ENCODE measurements around the gene NMUR2.

NMUR2 gene

DNA sequence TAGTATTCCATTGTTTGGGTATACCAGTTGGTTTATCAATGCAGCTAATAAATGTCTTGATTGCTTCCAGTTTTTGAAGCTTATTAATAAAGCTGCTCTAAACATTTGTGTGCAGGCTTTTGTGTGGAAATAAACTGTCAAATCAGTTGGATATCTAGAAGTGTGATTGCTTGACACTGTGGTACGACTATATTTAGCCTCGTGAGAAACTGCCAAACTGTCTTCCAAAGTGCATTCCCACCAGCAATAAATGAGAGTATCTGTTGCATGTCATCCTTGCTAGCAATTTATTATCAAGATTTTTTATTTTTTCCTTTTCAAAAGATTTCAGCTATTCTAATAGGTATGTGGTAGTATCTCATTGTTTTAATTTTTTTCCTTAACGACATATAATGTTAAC, 37.5 kb downstream of the NMUR2 start:
- no peak for DNase-seq

DNA sequence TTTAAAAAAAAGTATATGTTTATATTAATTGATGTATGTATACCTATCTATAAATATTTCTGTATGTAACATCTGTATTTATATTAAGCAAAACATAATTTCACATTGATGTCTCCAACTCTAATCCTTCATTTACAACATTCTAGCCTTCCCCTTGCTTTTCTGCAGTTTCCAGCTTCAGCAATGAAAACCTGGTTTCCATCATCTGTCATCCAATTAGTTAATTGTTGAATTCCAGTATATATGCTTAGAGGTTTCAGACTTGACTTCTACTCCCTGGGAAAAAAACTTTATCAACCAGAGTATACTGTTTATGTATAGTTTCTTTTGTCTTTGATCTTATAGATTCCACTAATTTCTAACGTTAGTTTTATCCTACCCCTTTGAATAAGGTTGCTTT, 38.4 kb downstream of the NMUR2 start:
- DNase-seq: no peak

DNA sequence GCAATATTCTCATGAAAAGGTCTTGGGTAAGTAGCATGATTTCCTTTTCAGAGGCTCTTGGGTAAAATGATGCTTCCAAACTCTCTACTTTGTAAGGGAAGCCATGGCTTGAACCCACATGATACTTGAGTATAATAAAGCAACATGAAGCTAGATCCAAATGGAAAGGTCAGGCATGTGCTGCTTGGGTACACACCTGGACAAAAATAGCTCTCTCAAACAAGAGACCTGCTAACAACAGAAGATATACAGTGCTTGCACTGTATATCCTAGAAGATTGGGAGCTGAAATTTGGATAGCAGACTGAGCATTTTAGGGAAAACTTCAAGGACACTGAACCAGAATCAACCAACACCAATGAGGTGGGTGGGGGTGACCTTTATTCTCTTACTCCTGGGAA, 40.2 kb downstream of the NMUR2 start:
- DNase-seq: no peak

DNA sequence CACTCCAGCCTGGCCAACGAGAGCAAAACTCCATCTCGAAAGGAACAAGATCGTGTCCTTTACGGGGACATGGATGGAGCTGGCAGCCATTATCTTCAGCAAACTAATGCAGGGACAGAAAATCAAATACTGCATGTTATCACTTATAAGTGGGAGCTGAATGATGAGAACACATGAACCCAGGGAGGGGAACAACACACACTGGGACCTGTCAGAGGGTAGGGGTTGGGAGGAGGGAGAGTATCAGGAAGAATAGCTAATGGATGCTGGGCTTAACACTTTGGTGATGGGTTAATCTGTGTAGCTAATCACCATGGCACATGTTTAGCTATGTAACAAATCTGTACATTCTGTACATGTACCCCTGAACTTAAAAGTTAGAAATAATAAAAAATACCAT, 40.9 kb downstream of the NMUR2 start:
- DNase-seq: no peak

DNA sequence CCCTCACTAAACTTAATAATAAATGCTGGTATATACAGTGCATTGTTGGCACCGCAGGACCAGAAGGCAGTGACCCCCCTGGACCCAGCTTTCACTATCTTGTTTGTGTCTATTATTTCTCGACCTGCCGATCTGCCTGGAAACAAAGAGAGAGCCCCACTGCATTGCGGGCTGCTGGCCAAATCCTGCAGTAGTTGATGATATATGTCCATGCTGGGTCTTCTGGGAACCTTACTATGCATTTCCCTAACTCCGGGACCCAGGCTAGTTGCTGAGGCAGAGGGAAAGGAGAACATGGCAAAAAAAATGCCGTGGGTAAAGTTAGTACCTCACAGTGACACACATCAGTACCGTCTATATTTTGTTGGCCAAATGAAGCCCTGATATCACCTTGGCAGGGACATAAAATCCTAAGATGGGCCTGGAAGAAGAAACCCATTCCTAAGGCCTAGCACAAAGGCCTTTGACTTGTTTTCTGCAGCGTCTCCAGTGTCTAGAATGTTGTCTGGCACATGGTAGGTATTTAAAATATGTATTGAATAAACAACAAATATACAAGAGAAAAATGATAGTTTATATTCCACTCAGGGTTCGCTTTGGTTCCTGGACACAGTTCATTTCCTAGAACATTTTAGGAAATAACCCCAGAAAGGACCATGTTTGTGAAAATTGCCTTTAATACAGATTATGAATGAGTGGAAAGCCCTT, 46.1 kb downstream of the NMUR2 start:
- DNase-seq: no peak

DNA sequence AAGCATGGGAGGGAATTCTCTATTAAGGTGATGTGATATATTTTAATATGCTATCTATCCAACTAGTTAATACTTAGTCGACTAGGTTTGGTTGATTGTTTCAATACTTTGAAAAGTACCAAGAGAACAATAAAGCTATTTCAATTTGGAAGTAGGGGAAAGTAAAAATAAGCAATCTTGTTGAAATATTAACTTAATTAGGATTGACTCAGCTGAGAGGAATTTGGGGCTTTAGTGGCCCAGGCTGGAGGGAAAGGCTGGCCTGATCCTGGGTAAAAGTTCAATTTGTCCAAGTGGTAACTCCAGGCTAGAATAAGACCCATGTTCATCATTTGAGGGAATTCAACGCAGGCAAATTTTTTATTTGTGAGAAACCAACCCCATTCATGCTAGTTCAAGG, 48.6 kb downstream of the NMUR2 start:
- DNase-seq: no peak

DNA sequence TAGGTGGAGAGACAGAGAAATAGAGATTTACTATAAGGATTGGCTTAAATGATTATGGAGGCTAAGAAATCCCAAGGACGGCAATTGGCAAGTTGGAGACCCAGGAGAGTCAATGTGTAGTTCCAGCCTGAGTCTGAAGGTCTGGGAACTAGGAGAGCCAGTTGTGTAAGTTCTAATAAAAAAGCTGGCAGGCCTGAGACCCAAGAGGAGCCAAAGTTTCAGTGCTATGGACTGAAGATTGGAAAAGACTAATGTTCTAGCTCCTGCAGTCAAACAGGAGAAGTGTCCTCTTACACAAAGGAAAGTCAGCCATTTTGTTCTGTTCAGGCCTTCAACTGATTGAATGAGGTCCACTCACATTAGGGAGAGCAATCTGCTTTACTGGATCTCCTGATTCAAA, 50.0 kb downstream of the NMUR2 start:
- no peak for DNase-seq

DNA sequence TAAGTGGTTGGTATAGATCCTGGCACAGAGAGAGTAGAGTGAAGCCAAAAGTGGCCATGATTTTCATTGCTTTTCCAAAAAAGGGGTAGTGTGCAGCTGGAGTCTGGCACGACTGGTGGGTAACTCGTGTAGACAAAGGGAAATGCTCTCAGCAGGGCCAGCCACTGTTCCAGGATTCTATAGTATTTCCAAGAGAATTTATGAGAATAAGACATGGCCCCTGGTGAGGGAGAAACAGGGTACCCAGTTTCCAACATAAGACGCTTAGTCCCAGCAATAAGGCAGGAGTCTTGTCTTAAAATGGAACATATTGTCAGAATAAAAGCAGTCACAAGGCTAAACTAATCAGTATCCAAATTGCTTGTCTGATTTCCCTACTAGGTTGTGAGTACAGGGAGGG, 52.1 kb downstream of the NMUR2 start:
- DNase-seq: no peak

DNA sequence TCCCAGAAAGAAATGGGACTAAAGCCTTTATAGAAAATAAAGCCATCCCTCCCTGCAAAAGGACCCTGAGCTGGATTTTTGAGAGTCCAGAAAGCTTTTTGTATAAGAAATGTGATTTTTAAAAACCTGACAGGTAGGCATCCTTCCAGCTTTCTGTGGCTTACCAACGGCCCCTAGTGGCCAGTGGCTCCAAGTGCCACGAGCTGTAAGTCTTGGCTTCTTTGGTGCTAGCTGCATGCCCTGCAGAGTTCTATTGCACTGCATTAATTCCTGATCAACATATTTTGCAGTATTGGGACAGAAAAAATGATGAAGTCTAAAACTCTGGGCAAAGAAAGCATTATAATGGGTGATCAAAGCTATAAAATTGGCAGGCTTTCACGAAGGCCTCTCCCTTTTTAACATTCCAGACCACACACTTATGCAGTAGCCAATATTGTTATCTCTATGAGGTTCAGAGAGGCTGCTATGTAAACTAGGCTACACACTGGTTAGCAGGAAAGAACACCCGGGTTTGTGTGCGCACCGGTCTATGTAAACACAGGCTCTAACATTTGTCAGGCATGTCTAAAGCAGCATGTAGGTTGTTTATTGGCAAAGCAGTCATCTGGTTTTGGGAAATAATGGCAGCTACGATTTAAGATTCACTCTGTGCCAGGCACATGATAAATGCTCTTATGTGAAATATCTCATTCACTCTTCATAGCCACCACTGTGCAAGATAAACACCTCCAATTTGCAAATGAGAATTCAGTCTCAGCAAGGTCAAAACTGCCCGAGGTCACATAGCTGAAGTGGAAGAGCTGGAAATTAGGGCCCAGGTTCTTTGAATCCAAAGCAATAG, 55.2 kb downstream of the NMUR2 start:
- DNase-seq: peak in 2 of 5 experiments; percentile 3 to 30
